ENCODE data around the gene ERMN.

Gene ERMN

GRCh38 chr2:157296958-157297357 is 28.7 kb downstream of the ERMN start:
- no peak overlapping the region for H3K4me3 ChIP-seq (ENCODE audit: low read depth, low read length)
- no peaks in the 10 kb centered on the region for H3K27me3 ChIP-seq (replicated peaks)
- no peaks in the 10 kb centered on the region for H3K36me3 ChIP-seq (replicated peaks)
- in situ Hi-C loops (cut with HindIII; ENCODE audit: low pct_ligation_motif_present, low sequenced_read_pairs): no loop called here
- no peak for DNase-seq
- no peak for TF ChIP-seq CTCF (IDR thresholded peaks at IDR 0.05; ENCODE audit: low read depth, low read length, missing control alignments)
- H3K27ac ChIP-seq: no peak overlapping the region

- in situ Hi-C loops (cut with HindIII; ENCODE audit: low pct_ligation_motif_present, low sequenced_read_pairs): no loop called here
- no peak for DNase-seq
- H3K36me3 ChIP-seq (replicated peaks): no peaks in the 10 kb centered on the region
- H3K27ac ChIP-seq: no peak overlapping the region
- no peak for TF ChIP-seq CTCF (IDR thresholded peaks at IDR 0.05; ENCODE audit: low read depth, low read length, missing control alignments)
- no peaks in the 10 kb centered on the region for H3K27me3 ChIP-seq (replicated peaks)
- H3K4me3 ChIP-seq (ENCODE audit: low read depth, low read length): no peak overlapping the region
These were observed 29.1 kb downstream of the ERMN start for GRCh38 chr2:157296490-157296889.

GRCh38 chr2:157292853-157293252 is 32.8 kb downstream of the ERMN start:
- in situ Hi-C loops (cut with HindIII; ENCODE audit: low pct_ligation_motif_present, low sequenced_read_pairs): no loop called here
- Histone ChIP-seq H3K36me3 (replicated peaks) (no peaks in the 10 kb centered on the region), H3K4me3 (ENCODE audit: low read depth, low read length) (no peak overlapping the region), H3K27ac (no peak overlapping the region), H3K27me3 (replicated peaks) (no peaks in the 10 kb centered on the region)
- TF ChIP-seq CTCF (IDR thresholded peaks at IDR 0.05; ENCODE audit: low read depth, low read length, missing control alignments): no peak
- no peak for DNase-seq

- H3K4me3 ChIP-seq (ENCODE audit: low read depth, low read length): no peak overlapping the region
- no peak for DNase-seq
- no peaks in the 10 kb centered on the region for H3K27me3 ChIP-seq (replicated peaks)
- no peak for TF ChIP-seq CTCF (IDR thresholded peaks at IDR 0.05; ENCODE audit: low read depth, low read length, missing control alignments)
- H3K36me3 ChIP-seq (replicated peaks): no peaks in the 10 kb centered on the region
- in situ Hi-C loops (cut with HindIII; ENCODE audit: low pct_ligation_motif_present, low sequenced_read_pairs): no loop called here
- H3K27ac ChIP-seq: no peak overlapping the region
These were observed 34.6 kb downstream of the ERMN start for GRCh38 chr2:157291018-157291417.

- H3K27me3 ChIP-seq (replicated peaks): no peaks in the 10 kb centered on the region
- in situ Hi-C loops (cut with HindIII; ENCODE audit: low pct_ligation_motif_present, low sequenced_read_pairs): no loop called here
- TF ChIP-seq CTCF (IDR thresholded peaks at IDR 0.05; ENCODE audit: low read depth, low read length, missing control alignments): no peak
These were observed 35.1 kb downstream of the ERMN start for GRCh38 chr2:157290525-157290924.

GRCh38 chr2:157287160-157287559 is 38.5 kb downstream of the ERMN start:
- Histone ChIP-seq H3K4me3 (ENCODE audit: low read depth, low read length) (no peak overlapping the region), H3K36me3 (replicated peaks) (no peaks in the 10 kb centered on the region), H3K27ac (no peak overlapping the region), H3K27me3 (replicated peaks) (no peaks in the 10 kb centered on the region)
- DNase-seq: no peak
- no peak for TF ChIP-seq CTCF (IDR thresholded peaks at IDR 0.05; ENCODE audit: low read depth, low read length, missing control alignments)
- in situ Hi-C loops (cut with HindIII; ENCODE audit: low pct_ligation_motif_present, low sequenced_read_pairs): no loop called here

More at GRCh38 chr2:157290525-157290924, 35.1 kb downstream of the ERMN start:
- no peaks in the 10 kb centered on the region for H3K36me3 ChIP-seq (replicated peaks)
- no peak overlapping the region for H3K4me3 ChIP-seq (ENCODE audit: low read depth, low read length)
- no peak for DNase-seq
- no peak overlapping the region for H3K27ac ChIP-seq

Measured in brain microvascular endothelial cell (primary cell).